Gastroesophageal sphincter (tissue), 3 donors: ENCODE results near the gene PPP1R1A.

Source experiments
- CTCF ChIP-seq, 4 experiments: fragments of 200-600 bp in 2 of 4; fragments of 450-650 bp in 2 of 4; sonication (generic) in 1 of 4; IDR thresholded peaks; one replicate each; pipeline ENCODE4 v1.5.1; 2017 to 2019; ENCODE audit warnings: antibody characterized with exemption in 4 of 4, mild to moderate bottlenecking in 2 of 4, moderate library complexity in 2 of 4
- EP300 ChIP-seq: sonication (generic); formaldehyde crosslinking; IDR thresholded peaks from one replicate; pipeline ENCODE4 v1.6.1; 2017; ENCODE audit warnings: antibody characterized with exemption, mild to moderate bottlenecking
- POLR2AphosphoS5 ChIP-seq: sonication (generic); formaldehyde crosslinking; IDR thresholded peaks from one replicate; pipeline ENCODE4 v1.6.1; 2017; ENCODE audit warnings: antibody characterized with exemption

GRCh38 chr12:54624315-54625279 is 36.1 kb upstream of the PPP1R1A start:
- no peak for TF ChIP-seq CTCF (IDR thresholded peaks at IDR 0.05)
- no peak for TF ChIP-seq EP300
- no peak for TF ChIP-seq POLR2AphosphoS5
